Osteoblast (primary cell): ENCODE results near the gene COL5A2. TPM values are rescaled to one million over a fixed set of nuclear protein-coding genes. Genes with fewer than 3 reads are reported as not detected.
A peak's percentile ranks its signal among the peaks of the same experiment; 100 is the strongest.

ENCODE experiments used
- DNase-seq: peaks from one replicate; pipeline ENCODE4 v3.0.0; 2011; ENCODE audit warnings: low spot score, mixed read lengths; ENCODE audit not compliant: insufficient read length; ENCODE audit errors: missing footprints
- H2AFZ ChIP-seq: 2 replicates; pipeline ENCODE4 v1.6.0; 2011; ENCODE audit warnings: mild to moderate bottlenecking, low read length
- H3K27ac ChIP-seq: 2 replicates; pipeline ENCODE4 v1.5.1; 2011; ENCODE audit warnings: mild to moderate bottlenecking, low read depth, low read length, moderate library complexity
- H3K27me3 ChIP-seq: 2 replicates; pipeline ENCODE4 v1.6.0; 2012; ENCODE audit warnings: mild to moderate bottlenecking, control low read depth, inconsistent platforms, low read length, moderate library complexity; ENCODE audit not compliant: insufficient read depth
- H3K36me3 ChIP-seq: 2 replicates; pipeline ENCODE4 v1.5.1; 2011; ENCODE audit warnings: mild to moderate bottlenecking, low read length, control low read depth, moderate library complexity; ENCODE audit not compliant: insufficient read depth
- H3K4me1 ChIP-seq: 2 replicates; pipeline ENCODE4 v1.5.1; 2011; ENCODE audit warnings: mild to moderate bottlenecking, low read length, control low read depth, moderate library complexity; ENCODE audit not compliant: insufficient read depth
- H3K4me2 ChIP-seq: 2 replicates; pipeline ENCODE4 v1.6.0; 2011; ENCODE audit warnings: mild to moderate bottlenecking, low read length; ENCODE audit not compliant: insufficient read depth
- H3K4me3 ChIP-seq: fragments of 200-600 bp; sonication (generic); 3 replicates; pipeline ENCODE4 v1.5.1; 2012; ENCODE audit warnings: mild to moderate bottlenecking, low read length, inconsistent platforms; ENCODE audit not compliant: insufficient read depth
- H3K79me2 ChIP-seq: 2 replicates; pipeline ENCODE4 v1.6.0; 2012; ENCODE audit warnings: mild to moderate bottlenecking, low read length, control low read depth, inconsistent platforms; ENCODE audit not compliant: insufficient read depth
- H3K9me3 ChIP-seq: 2 replicates; pipeline ENCODE4 v1.5.1; 2011; ENCODE audit warnings: low read depth, low read length, control low read depth
- H4K20me1 ChIP-seq: 2 replicates; pipeline ENCODE4 v1.6.0; 2012; ENCODE audit warnings: mild to moderate bottlenecking, low read length, control low read depth; ENCODE audit not compliant: insufficient read depth
- CTCF ChIP-seq: IDR thresholded peaks from 2 replicates; pipeline ENCODE4 v1.5.1; 2011; ENCODE audit warnings: mild to moderate bottlenecking, low read depth, low read length, moderate library complexity; ENCODE audit errors: extremely low read depth
- total RNA-seq: library from RNA; depleted of rRNA; stranded (reverse); fragments of >200 nt; gene quantifications from 2 replicates; pipeline ENCODE4 v1.2.3, GENCODE V29; 2012

Gene COL5A2
- total RNA-seq, 1 donor: 879 TPM

- Histone ChIP-seq H3K27ac (no peak overlapping the region), H3K4me3 (no peak overlapping the region), H2AFZ (no peak overlapping the region), H3K4me2 (no peak overlapping the region), H3K4me1 (peaks cover 24% of the 10 kb centered on the region), H3K36me3 (no peaks in the 10 kb centered on the region), H3K79me2 (no peaks in the 10 kb centered on the region), H3K27me3 (no peaks in the 10 kb centered on the region), H4K20me1 (no peaks in the 10 kb centered on the region), H3K9me3 (no peaks in the 10 kb centered on the region)
- no peak for TF ChIP-seq CTCF
- DNase-seq: no peak
Measured at GRCh38 chr2:189214484-189214883, 34.9 kb upstream of the COL5A2 start.

GRCh38 chr2:189213250-189213649 lies 33.7 kb upstream of the COL5A2 start:
- no peak for DNase-seq

GRCh38 chr2:189210250-189211087 lies 30.9 kb upstream of the COL5A2 start:
- Histone ChIP-seq H3K9me3 (no peaks in the 10 kb centered on the region), H2AFZ (peak overlapping the region; percentile 80), H3K4me2 (peak overlapping the region; percentile 83), H3K27ac (peak overlapping the region; percentile 96), H3K36me3 (no peaks in the 10 kb centered on the region), H3K27me3 (no peaks in the 10 kb centered on the region), H4K20me1 (no peaks in the 10 kb centered on the region), H3K4me3 (peak overlapping the region; percentile 53), H3K79me2 (no peaks in the 10 kb centered on the region), H3K4me1 (peaks cover 39% of the 10 kb centered on the region)
- peak; percentile 13 for DNase-seq
- TF ChIP-seq CTCF: no peak

More at GRCh38 chr2:189213250-189213649, 33.7 kb upstream of the COL5A2 start:
- no peaks in the 10 kb centered on the region for H3K9me3 ChIP-seq
- H3K4me1 ChIP-seq: peaks cover 36% of the 10 kb centered on the region
- no peak overlapping the region for H3K4me3 ChIP-seq
- no peaks in the 10 kb centered on the region for H4K20me1 ChIP-seq
- H3K4me2 ChIP-seq: no peak overlapping the region
- no peak overlapping the region for H3K27ac ChIP-seq
- H2AFZ ChIP-seq: peak overlapping the region; percentile 38
- no peaks in the 10 kb centered on the region for H3K27me3 ChIP-seq
- TF ChIP-seq CTCF: no peak
- no peaks in the 10 kb centered on the region for H3K79me2 ChIP-seq
- H3K36me3 ChIP-seq: no peaks in the 10 kb centered on the region

- H3K9me3 ChIP-seq: no peaks in the 10 kb centered on the region
Measured at GRCh38 chr2:189208254-189208653, 28.7 kb upstream of the COL5A2 start.

More at GRCh38 chr2:189208254-189208653, 28.7 kb upstream of the COL5A2 start:
- peaks cover 52% of the 10 kb centered on the region for H3K4me1 ChIP-seq
- H3K4me3 ChIP-seq: no peak overlapping the region
- TF ChIP-seq CTCF: no peak
- H4K20me1 ChIP-seq: no peaks in the 10 kb centered on the region
- H3K27me3 ChIP-seq: no peaks in the 10 kb centered on the region
- H3K27ac ChIP-seq: peak overlapping the region; percentile 96
- no peaks in the 10 kb centered on the region for H3K79me2 ChIP-seq
- no peak for DNase-seq
- H3K4me2 ChIP-seq: peak overlapping the region; percentile 34
- no peaks in the 10 kb centered on the region for H3K36me3 ChIP-seq
- peak overlapping the region; percentile 80 for H2AFZ ChIP-seq
